Cerebellar nuclear complex (tissue), 1 donor: ENCODE results near the gene KLHL29.

Experiments used
- DNase-seq, 2 experiments: peaks; one replicate each; lab custom pipeline; 2025; lab: John Stamatoyannopoulos, UW

Gene KLHL29

GRCh38 chr2:23571085-23571484, 186.1 kb downstream of the KLHL29 start:
- DNase-seq = no peak

- DNase-seq = no peak
Observed at GRCh38 chr2:23571527-23572282, 186.7 kb downstream of the KLHL29 start.

GRCh38 chr2:23574919-23575654, 190.1 kb downstream of the KLHL29 start:
- DNase-seq = no peak

- no peak for DNase-seq
Observed at GRCh38 chr2:23578964-23579671, 194.1 kb downstream of the KLHL29 start.

DNA sequence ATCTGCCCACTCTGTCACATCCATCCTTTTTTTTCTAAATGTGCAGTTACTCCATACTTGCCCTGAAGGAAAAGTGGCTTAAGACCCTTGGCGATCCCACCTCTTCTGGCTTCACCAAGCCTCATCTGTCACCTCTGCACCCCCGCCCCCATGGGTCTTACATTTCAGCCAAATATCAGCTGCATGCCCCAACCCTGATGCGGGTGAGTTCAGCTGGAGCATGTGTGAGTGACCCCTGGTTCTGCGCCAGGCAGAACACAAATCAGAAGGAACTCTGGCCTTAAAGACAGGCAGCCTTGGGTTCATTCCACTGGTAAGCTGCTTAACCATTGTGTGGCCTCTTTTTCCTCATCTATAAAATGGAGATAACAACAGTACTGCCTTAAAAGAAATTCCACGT, 194.7 kb downstream of the KLHL29 start:
- DNase-seq = no peak

DNA sequence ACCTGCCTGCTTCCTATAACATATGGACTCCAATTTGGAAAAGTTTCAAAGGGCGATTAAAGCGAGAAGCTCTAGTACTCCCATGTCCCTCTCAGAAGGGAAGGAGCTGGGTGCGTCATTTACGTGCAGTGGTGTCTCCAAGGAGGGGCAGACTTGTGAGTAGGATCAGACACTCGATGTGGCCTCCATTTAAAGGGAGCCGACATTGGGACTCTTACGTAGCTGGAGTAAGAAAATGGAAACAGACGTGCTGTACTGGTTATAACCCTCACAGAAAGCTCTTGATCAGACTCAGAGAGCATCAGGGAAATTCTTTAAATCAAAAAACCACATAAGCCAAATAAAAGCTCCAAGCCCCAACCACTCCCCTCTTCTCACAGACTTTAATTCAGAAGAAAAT, 198.5 kb downstream of the KLHL29 start:
- no peak for DNase-seq

DNA sequence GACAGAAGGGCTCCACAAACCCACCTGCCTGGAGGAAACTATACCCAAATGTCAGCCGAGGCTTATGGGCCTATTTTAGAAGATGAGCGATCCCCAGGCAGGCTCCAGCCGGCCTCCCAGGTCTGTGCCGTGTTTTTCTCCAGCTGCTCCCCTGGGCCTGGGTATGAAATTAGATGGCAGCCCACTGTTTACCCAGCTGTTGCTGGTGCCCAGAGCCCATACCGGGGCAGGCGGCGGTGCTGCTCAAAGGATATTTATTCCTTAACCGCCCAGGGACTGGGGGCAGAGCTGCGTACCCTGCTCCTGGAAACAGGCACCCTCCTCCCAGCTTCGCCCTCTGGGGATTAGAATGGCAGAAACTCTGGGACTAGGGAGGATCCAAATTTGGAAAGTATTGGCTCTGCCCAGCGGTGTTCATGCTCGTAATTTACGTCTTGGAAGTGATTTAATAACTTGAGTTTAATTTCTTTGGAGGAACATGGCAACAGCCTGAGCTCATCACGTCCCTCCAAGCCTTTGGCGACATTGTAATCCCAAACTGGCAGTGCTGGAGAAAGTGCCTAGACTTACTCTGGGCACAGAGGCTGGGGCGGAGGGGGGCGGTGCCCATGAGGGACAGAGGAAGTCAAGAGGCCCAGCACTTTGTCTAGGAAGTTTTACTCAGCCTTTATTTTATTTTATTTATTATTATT, 199.2 kb downstream of the KLHL29 start:
- DNase-seq = no peak

DNA sequence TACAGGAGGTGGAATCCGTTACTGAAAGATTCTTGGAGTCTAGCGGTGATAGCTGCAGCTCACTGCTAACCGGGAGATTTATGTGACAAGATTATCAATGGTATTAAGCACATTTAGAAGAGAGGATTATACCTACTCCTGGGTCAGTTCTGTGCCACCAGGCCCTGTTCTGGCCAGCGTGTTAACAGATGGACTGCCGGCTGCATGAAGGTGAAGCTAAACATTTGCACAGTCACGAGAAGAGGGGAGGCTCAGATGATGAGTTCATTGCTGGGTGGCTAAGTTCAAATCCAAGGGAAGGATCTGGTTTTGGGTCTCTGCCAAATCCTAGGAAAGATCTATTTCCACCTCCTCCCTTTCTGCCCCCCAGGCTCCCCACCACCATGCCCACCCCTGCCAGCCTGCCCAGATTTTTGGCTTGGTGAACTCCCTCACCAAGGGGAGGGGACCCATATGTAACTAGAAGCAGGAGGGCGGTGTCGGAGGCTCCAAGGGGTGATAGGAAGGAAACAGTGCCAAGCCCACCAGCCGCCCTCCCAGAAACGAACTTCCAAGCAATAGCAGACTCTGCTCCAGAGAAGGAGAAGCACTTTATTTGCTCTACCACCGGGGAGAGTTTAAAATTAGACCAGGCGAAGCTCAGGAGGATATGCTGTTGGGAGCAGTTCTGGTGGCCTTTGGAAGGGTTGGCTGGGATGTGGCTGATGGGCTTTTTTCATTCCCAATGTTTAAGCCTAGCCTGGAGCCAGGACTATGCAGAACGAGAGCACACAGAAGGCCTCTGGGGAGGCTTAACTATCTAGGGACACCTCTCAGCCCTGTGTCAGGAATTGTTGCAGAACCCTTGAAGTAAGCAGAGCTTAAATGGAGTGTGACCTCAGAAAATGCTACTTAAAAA, 200.5 kb downstream of the KLHL29 start:
- DNase-seq = no peak

DNA sequence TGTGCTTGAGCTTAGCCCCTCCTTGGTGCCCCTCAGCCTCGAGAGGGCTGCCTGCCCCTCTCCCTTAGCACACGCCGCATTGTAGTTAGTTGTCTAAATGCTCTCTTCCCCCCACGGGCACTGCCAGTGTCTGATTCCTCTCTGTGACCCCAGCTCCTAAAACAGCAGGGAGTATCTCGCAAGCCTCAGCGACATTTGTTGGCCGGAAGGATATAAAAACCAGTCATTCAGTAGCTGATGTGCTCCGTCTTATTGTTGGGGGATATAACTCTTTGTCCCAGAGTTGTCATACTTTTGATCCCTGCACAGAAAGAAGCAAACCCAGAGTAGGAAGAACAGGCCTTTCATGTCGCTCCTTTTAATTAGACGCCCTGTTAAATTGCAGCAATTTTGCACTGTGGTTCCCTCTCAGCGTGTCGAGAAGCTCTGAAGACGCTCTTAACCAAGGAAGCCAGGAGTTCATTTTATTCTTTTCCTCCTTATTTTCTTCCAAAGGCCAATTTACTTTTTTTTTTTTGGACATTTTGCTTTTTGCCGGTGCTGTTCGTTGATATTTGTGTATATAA, 201.8 kb downstream of the KLHL29 start:
- no peak for DNase-seq

- DNase-seq = no peak
Observed at GRCh38 chr2:23587341-23587880, 202.4 kb downstream of the KLHL29 start.

DNA sequence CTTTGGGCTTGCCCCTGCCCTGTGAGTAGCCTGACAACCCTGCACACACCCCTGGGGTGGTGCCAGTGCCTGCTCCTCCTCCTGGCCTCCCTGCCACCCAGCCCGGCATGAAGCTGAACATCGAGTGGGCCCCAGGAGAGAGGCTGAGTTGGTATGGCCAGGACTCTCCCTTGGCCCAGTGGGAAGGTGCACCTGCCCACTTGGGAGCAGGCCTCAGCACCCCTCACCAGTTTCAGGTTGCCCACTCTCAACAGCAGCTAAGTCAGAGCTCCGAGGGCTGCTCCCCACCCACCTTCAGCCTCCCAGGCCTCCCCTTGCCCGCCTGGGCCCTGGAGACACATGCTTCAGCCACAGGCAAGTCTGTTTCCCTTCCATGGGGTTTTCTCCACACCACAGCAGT, 203.1 kb downstream of the KLHL29 start:
- DNase-seq = no peak

DNA sequence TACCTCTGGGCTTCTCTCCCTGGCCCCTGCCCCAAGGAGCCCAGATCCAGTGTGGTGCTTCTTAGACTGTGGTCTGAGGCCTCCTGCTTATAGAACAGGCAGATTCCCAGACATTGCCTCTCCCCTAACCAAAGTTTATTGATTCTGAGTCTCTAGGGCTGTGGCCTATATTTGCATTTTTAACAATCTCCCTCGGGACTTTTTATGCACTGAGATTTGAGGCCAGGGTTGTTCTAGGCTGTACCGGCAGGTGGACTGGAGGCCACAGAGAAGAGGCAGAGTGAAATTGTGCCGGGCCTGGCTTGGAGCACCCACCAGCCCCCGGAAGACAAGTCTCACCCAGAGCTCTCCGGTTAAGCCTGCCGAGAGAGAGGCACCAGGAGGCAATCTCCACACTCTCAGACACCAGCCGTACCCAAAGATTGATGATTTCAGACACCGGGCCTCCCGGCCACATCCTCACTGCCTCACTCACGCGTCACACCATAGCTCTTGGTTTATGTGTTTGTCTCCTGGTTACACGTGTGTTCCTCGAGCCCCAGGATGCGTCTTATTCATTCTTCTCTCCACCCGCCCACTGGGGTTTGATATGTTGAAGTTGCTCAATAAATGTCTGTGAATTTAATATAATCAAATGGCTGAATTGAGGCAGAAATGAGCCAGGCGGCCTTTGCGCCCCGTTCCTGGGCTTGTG, 203.7 kb downstream of the KLHL29 start:
- DNase-seq = no peak

DNA sequence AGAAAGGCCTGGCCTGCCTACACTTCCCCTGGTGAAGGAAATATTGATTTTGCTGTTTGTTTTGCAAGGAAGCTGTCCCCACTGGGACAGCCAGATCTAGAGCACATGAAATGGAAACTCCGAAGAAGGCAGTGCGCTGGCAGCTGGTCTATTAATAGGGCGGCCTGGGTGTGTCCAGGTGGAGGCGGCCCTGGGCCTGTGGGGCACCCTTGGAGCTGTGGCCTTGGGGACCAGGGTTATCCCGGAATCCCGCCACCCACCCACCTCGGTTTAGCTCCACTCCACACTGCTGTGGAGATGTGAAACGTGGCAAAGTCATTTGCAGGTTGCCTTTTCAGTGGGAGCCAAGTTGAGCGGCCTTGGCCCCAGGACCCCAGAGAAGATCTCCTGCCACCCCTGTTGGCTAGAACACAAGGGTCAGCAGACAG, 204.3 kb downstream of the KLHL29 start:
- DNase-seq = no peak

- no peak for DNase-seq
Observed at GRCh38 chr2:23589739-23590138, 204.8 kb downstream of the KLHL29 start.

DNA sequence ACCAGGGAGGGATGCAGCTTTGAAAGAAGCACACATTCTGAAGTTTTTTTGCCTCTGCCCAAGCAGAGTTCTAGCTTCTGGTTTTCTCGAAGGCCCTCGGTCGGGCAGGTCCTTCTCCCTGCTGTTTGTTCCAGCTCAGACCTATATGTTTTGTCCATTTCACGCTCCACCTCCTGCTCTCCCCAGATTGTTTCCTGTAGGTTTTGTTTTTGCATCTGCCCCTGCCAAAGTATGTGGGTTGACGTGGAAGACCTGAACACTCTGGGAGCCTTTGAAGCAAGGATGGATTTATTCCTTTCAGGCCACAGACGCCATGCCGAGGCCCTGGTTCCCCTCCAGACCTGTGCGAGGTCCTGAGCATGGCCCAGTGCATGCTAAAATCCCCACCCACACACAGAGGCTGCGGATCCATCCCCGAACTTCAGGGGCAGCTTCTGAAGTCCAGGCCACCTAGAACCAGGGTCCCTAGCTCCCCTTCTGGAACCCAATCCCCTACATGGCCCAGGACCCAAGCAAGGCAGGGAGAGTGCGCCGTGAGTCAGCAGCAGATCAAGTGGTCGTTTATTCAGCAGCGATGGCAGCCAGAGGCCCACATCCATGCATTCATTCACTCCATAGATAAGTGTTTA, 205.4 kb downstream of the KLHL29 start:
- DNase-seq = no peak

DNA sequence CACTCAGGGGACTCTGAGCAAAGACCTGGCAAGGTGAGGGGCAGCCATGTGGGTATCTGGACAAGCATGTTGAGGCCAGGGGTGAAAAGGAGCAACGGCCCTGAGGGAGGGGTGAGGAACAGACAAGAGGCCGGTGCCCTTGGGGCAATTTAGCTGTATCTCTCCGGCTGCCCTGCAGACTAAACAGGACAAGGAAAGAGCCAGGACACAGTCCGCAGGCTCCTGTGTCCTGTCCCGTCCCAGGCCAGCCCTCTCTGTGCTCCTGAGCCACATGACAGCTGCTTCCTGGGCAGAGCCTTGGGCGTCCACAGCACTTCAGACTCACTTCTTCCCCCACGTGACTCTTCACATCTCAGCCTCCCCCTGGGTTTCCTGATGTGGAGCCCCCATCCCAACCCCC, 206.1 kb downstream of the KLHL29 start:
- DNase-seq = no peak

GRCh38 chr2:23592061-23592685, 207.2 kb downstream of the KLHL29 start:
- no peak for DNase-seq

DNA sequence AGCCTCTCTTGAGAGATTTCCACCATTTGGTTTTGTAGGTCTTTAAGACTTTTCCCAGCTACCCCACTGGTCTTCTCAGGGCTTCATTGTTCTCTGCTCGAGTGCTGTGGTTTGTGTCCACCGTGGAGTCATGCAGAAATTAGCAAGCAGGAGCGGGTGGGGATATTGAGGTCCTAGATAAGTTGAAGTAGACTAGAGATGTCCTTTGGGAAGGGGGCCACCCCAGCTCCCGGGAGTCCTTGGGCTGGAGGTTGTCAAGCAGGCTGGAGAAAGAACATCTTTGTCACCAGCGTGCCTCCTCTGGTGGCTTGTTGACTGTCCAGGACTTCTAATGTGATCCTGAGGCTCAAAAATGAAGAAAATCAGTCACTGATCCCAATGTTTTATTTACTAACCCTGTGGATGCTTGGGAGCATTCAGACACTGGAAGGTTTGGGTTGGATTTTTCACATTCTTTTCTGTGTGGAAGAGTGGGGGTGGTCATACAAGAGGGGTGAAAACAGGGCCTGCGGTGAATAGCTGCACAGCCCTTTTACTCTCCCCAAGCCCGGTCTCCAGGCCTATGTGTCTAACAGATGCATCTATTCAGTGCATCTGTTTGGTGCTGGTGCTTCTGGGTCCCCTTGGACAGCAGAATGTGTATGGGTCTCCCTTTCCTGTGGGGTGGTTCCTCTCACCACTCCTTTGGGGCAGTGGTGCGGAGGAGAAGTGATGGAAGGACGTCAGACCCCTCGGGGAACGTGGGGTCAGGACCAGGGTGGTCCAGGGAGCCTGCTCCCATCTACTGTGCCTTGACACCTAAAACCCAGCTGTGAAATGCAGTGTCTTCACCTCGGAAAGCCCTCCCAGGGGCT, 208.1 kb downstream of the KLHL29 start:
- DNase-seq = no peak
